Neuronal stem cell (in vitro differentiated cells): ENCODE data around the gene FAM98B.

Experiments used
- DNase-seq: peaks from one replicate; pipeline ENCODE4 v3.0.0-alpha.2; 2013; ENCODE audit warnings: low spot score
- H2AFZ ChIP-seq: one replicate; pipeline ENCODE4 v1.6.1; 2013; ENCODE audit warnings: mild to moderate bottlenecking, low read length, inconsistent platforms
- H2AK5ac ChIP-seq: 2 replicates; pipeline ENCODE4 v1.6.1; 2013; ENCODE audit warnings: low read depth, mild to moderate bottlenecking, inconsistent platforms, low read length, moderate library complexity, mixed read lengths
- H2BK120ac ChIP-seq: 2 replicates; pipeline ENCODE4 v1.6.1; 2013; ENCODE audit warnings: low read depth, mild to moderate bottlenecking, inconsistent platforms, low read length, moderate library complexity, mixed read lengths
- H2BK12ac ChIP-seq: one replicate; pipeline ENCODE4 v1.6.1; 2013; ENCODE audit warnings: low read length, inconsistent platforms
- H2BK15ac ChIP-seq: 2 replicates; pipeline ENCODE4 v1.6.1; 2013; ENCODE audit warnings: mild to moderate bottlenecking, low read length, inconsistent platforms, mixed read lengths
- H2BK5ac ChIP-seq: one replicate; pipeline ENCODE4 v1.6.1; 2013; ENCODE audit warnings: inconsistent platforms, mild to moderate bottlenecking, low read length, moderate library complexity
- H3K14ac ChIP-seq: one replicate; pipeline ENCODE4 v1.6.1; 2013; ENCODE audit warnings: low read length, inconsistent platforms
- H3K18ac ChIP-seq: 2 replicates; pipeline ENCODE4 v1.6.1; 2013; ENCODE audit warnings: low read length, inconsistent platforms
- H3K23ac ChIP-seq: 2 replicates; pipeline ENCODE4 v1.6.1; 2013; ENCODE audit warnings: low read depth, mild to moderate bottlenecking, mixed read lengths, low read length, inconsistent platforms; ENCODE audit not compliant: poor library complexity
- H3K27ac ChIP-seq: replicated peaks from 3 replicates; pipeline ENCODE4 v1.5.1; 2013; ENCODE audit warnings: low read length, inconsistent platforms
- H3K27me3 ChIP-seq, 3 experiments: 2 replicates each; pipeline ENCODE4 v1.6.1; 2013; ENCODE audit warnings: low read length in 3 of 3, mild to moderate bottlenecking in 2 of 3, inconsistent platforms in 1 of 3, low read depth in 1 of 3, mixed read lengths in 1 of 3, moderate library complexity in 1 of 3; ENCODE audit not compliant: control insufficient read depth in 3 of 3, insufficient read depth in 3 of 3
- H3K36me3 ChIP-seq, 2 donors: replicated peaks in 1 of 2; 2 replicates each; pipeline ENCODE4 v1.6.1; 2013; ENCODE audit warnings: low read length in 2 of 2; ENCODE audit not compliant: control insufficient read depth in 2 of 2, insufficient read depth in 2 of 2
- H3K4ac ChIP-seq: 2 replicates; pipeline ENCODE4 v1.6.1; 2013; ENCODE audit warnings: inconsistent platforms, mild to moderate bottlenecking, low read length, moderate library complexity
- H3K4me1 ChIP-seq, 2 donors: 1 replicate in 1 of 2; 2 replicates in 1 of 2; pipeline ENCODE4 v1.6.1; 2013; ENCODE audit warnings: low read length in 2 of 2, low read depth in 1 of 2; ENCODE audit not compliant: control insufficient read depth in 2 of 2, insufficient read depth in 1 of 2
- H3K4me2 ChIP-seq: one replicate; pipeline ENCODE4 v1.6.1; 2013; ENCODE audit warnings: mild to moderate bottlenecking, low read length, inconsistent platforms; ENCODE audit not compliant: insufficient read depth, poor library complexity, severe bottlenecking
- H3K4me3 ChIP-seq, 2 donors: 2 replicates each; pipeline ENCODE4 v1.5.1; 2013; ENCODE audit warnings: low read length in 2 of 2, mild to moderate bottlenecking in 2 of 2, inconsistent platforms in 1 of 2, moderate library complexity in 1 of 2
- H3K79me1 ChIP-seq: one replicate; pipeline ENCODE4 v1.6.1; 2013; ENCODE audit warnings: low read depth, mild to moderate bottlenecking, inconsistent platforms, low read length, moderate library complexity
- H3K9ac ChIP-seq: one replicate; pipeline ENCODE4 v1.6.1; 2013; ENCODE audit warnings: mild to moderate bottlenecking, low read depth, low read length, inconsistent platforms; ENCODE audit not compliant: poor library complexity
- H3K9me3 ChIP-seq, 2 donors: replicated peaks in 1 of 2; 2 replicates each; pipeline versions ENCODE3 to v1.6.1; 2013; ENCODE audit warnings: low read length in 2 of 2, mild to moderate bottlenecking in 2 of 2, inconsistent platforms in 1 of 2, low read depth in 1 of 2, mixed read lengths in 1 of 2, moderate library complexity in 1 of 2; ENCODE audit not compliant: control insufficient read depth in 2 of 2, insufficient read depth in 1 of 2
- H4K8ac ChIP-seq: one replicate; pipeline ENCODE4 v1.6.1; 2013; ENCODE audit warnings: low read depth, mild to moderate bottlenecking, inconsistent platforms, low read length, moderate library complexity
- H4K91ac ChIP-seq: one replicate; pipeline ENCODE4 v1.6.1; 2013; ENCODE audit warnings: low read length, low read depth, mild to moderate bottlenecking, inconsistent platforms; ENCODE audit not compliant: poor library complexity
- WGBS, 2 donors: extraction: QIAGEN DNeasy Blood & Tissue Kit; methylation state at CpG; one replicate each; pipeline ENCODE4 v1.1.7; 2013; ENCODE audit warnings: missing lambda C conversion rate in 2 of 2, mixed read lengths in 1 of 2; ENCODE audit not compliant: insufficient read length in 2 of 2, insufficient replicate concordance in 1 of 2; ENCODE audit errors: extremely low coverage in 2 of 2; 5-methylcytosine and 5-hydroxymethylcytosine counted together

FAM98B gene

DNA sequence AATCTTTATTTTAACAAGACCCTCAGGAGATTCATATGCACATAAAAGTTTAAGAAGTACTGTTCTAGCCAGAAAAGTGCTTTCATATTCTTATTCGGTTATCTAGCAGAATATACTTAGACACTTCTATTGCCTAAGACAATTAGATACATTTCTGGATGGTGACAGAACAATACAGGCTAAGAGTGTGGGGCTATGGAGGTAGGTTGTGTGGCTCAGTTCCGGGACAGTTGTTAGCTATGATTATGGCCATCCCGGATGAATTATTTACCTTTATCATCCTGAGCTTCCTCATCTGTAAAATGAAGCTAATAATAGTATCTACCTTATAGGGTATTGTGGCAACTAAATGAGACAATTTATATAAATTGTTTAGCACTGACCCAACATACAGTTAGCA lies 6.6 kb downstream of the FAM98B start:
- Histone ChIP-seq H4K8ac (no peak overlapping the region), H3K9me3 (no peaks in the 10 kb centered on the region), H3K4ac (no peak overlapping the region), H2AK5ac (no peak overlapping the region), H2BK12ac (no peak overlapping the region), H3K36me3 (peaks cover 2 to 18% of the 10 kb centered on the region in 2 donors), H2BK120ac (no peak overlapping the region), H3K9ac (no peak overlapping the region), H2BK15ac (no peak overlapping the region), H3K4me1 (no peaks in the 10 kb centered on the region), H3K27ac (no peak overlapping the region), H3K4me3 (no peak overlapping the region), H3K14ac (no peak overlapping the region), H3K23ac (no peak overlapping the region), H3K27me3 (no peaks in the 10 kb centered on the region), H3K4me2 (no peak overlapping the region), H3K79me1 (peaks cover 4% of the 10 kb centered on the region), H3K18ac (no peak overlapping the region), H2AFZ (no peak overlapping the region), H2BK5ac (no peak overlapping the region), H4K91ac (no peak overlapping the region)
- no peak for DNase-seq
- no CpG with 5 or more reads among the region's 3 CpGs for WGBS, 2 donors

GRCh38 chr15:38461066-38461833 lies 7.3 kb downstream of the FAM98B start:
- no peak overlapping the region for H3K23ac ChIP-seq
- H3K14ac ChIP-seq = no peak overlapping the region
- H2BK15ac ChIP-seq = no peak overlapping the region
- no peak overlapping the region for H3K27ac ChIP-seq
- no peak overlapping the region for H3K4me2 ChIP-seq
- H3K4ac ChIP-seq = no peak overlapping the region
- no peak overlapping the region for H3K4me3 ChIP-seq
- no CpG with 5 or more reads among the region's 2 CpGs for WGBS, 2 donors
- H3K9ac ChIP-seq = no peak overlapping the region
- no peaks in the 10 kb centered on the region for H3K9me3 ChIP-seq
- H4K91ac ChIP-seq = no peak overlapping the region
- no peak overlapping the region for H2AFZ ChIP-seq
- H4K8ac ChIP-seq = no peak overlapping the region
- H2BK5ac ChIP-seq = no peak overlapping the region
- no peaks in the 10 kb centered on the region for H3K4me1 ChIP-seq
- H3K79me1 ChIP-seq = peaks cover 4% of the 10 kb centered on the region
- peaks cover 2 to 22% of the 10 kb centered on the region in 2 donors for H3K36me3 ChIP-seq
- DNase-seq = no peak
- no peak overlapping the region for H2BK120ac ChIP-seq
- H3K27me3 ChIP-seq = no peaks in the 10 kb centered on the region
- H3K18ac ChIP-seq = no peak overlapping the region
- H2BK12ac ChIP-seq = no peak overlapping the region
- H2AK5ac ChIP-seq = no peak overlapping the region

GRCh38 chr15:38463893-38464292 lies 10.0 kb downstream of the FAM98B start:
- WGBS, 2 donors = no CpG with 5 or more reads among the region's 3 CpGs
- Histone ChIP-seq H3K9me3 (no peaks in the 10 kb centered on the region), H3K9ac (no peak overlapping the region), H2BK5ac (no peak overlapping the region), H3K79me1 (no peaks in the 10 kb centered on the region), H3K4me2 (no peak overlapping the region), H3K36me3 (peaks cover 4 to 40% of the 10 kb centered on the region in 2 donors), H2BK15ac (no peak overlapping the region), H3K18ac (no peak overlapping the region), H3K23ac (no peak overlapping the region), H2BK120ac (no peak overlapping the region), H2BK12ac (no peak overlapping the region), H3K14ac (no peak overlapping the region), H3K4ac (no peak overlapping the region), H2AK5ac (no peak overlapping the region), H3K27ac (no peak overlapping the region), H3K27me3 (no peaks in the 10 kb centered on the region), H4K91ac (no peak overlapping the region), H3K4me3 (no peak overlapping the region), H4K8ac (no peak overlapping the region), H3K4me1 (no peaks in the 10 kb centered on the region), H2AFZ (no peak overlapping the region)
- DNase-seq = no peak

DNA sequence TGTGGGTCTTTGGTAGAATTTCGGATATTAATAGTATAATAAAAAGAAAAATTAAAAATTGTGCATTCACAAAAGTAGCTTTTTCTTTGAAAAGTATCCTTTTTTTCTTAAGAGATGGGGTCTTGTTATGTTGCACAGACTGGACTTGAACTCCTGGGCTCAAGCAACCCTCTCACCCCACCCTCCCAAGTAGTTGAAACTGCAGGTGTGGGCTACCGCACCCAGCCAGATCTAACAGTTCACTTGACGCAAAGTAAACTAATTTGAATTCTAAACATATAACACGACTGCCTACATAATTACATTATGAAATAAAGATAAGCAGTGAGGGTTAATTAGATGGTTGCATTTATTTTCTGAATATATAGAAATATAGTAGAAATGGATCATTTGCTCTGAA lies 10.7 kb downstream of the FAM98B start:
- Histone ChIP-seq H3K4me2 (no peak overlapping the region), H3K27me3 (no peaks in the 10 kb centered on the region), H2BK12ac (no peak overlapping the region), H3K18ac (no peak overlapping the region), H3K23ac (no peak overlapping the region), H3K4me3 (no peak overlapping the region), H3K14ac (no peak overlapping the region), H3K36me3 (peaks cover 1 to 43% of the 10 kb centered on the region in 2 donors), H2BK5ac (no peak overlapping the region), H3K79me1 (no peaks in the 10 kb centered on the region), H3K9me3 (no peaks in the 10 kb centered on the region), H2BK15ac (no peak overlapping the region), H3K4ac (no peak overlapping the region), H4K91ac (no peak overlapping the region), H3K4me1 (no peaks in the 10 kb centered on the region), H2AK5ac (no peak overlapping the region), H2BK120ac (no peak overlapping the region), H3K9ac (no peak overlapping the region), H3K27ac (no peak overlapping the region), H4K8ac (no peak overlapping the region), H2AFZ (no peak overlapping the region)
- DNase-seq = no peak
- no CpG with 5 or more reads among the region's 4 CpGs for WGBS, 2 donors
